Endothelial cell of umbilical vein (primary cell): Measurements from ENCODE around the gene TM7SF2.

ENCODE experiments used
- POLR2A ChIP-seq: IDR thresholded peaks from 2 replicates; pipeline ENCODE4 v1.6.1; 2012; ENCODE audit warnings: low read depth, mild to moderate bottlenecking, control low read depth, low read length
- POLR2AphosphoS5 ChIP-seq: IDR thresholded peaks from 2 replicates; pipeline ENCODE4 v1.6.1; 2012; ENCODE audit warnings: low read depth, mild to moderate bottlenecking, control low read depth, low read length, moderate library complexity; ENCODE audit not compliant: insufficient read depth

DNA sequence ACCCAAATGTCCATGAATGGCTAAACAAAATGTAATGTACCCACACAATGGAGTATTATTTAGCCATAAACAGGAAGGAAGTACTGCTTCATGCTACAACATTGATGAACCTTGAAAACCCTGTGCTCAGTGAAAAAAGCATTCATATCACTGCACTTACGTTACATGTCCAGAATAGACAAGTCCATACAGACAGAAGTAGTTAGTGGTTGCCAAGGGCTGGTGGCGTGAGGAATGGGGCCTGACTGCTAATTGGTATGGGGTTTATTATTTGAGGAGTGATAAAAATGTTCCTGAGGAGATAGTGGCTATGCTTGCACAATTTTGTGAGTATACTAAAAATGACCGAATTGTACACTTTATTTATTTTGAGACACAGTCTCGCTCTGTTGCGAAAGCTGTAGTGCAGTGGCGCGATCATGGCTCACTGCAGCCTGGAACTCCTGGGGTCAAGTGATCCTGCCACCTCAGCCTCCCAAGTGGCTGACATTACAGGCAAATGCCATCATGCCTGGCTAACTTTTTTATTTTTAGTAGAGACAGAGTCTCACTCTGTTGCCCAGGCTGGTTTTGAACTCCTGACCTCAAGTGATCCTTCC, 30.3 kb downstream of the TM7SF2 start:
- no peak for TF ChIP-seq POLR2AphosphoS5
- no peak for TF ChIP-seq POLR2A
